ENCODE results near the gene SPP1. TPM values are rescaled to one million over a fixed set of nuclear protein-coding genes. Genes with fewer than 3 reads are reported as not detected.
A peak's percentile ranks its signal among the peaks of the same experiment; 100 is the strongest.

The SPP1 gene
- polyA plus RNA-seq, 1 donor (not counting 4 experiments of a cell fraction or from before 2014, with no cell fraction given), result 0.84 TPM

GRCh38 chr4:88005946-88006345 is 30.4 kb downstream of the SPP1 start:
- no peaks in the 10 kb centered on the region for H3K9me3 ChIP-seq (ENCODE audit: control insufficient read depth, low read depth, low read length)
- dilution Hi-C loops (cut with MboI; ENCODE audit: extremely low pct_ligation_motif_present, low sequenced_read_pairs), result no loop called here
- no peak for TF ChIP-seq CTCF (optimal IDR thresholded peaks at IDR 0.05 in 1 of 3, IDR thresholded peaks at IDR 0.05 in 1 of 3, conservative IDR thresholded peaks at IDR 0.05 in 1 of 3; ENCODE audit: extremely low read depth in 1 of 3, insufficient read depth in 2 of 3, low read length in 3 of 3)
- TF ChIP-seq EZH2 (IDR thresholded peaks at IDR 0.05; ENCODE audit: low read length), result no peak
- no peak overlapping the region for H2AFZ ChIP-seq (ENCODE audit: control insufficient read depth, low read length)
- peaks cover 30% of the 10 kb centered on the region for H3K79me2 ChIP-seq (ENCODE audit: control insufficient read depth, insufficient read depth, low read length)
- H3K4me3 ChIP-seq (ENCODE audit: control insufficient read depth in 2 of 3, extremely low read depth in 1 of 3, insufficient read depth in 2 of 3, low read depth in 1 of 3, low read length in 3 of 3), result no peak overlapping the region
- no peak overlapping the region for H3K9ac ChIP-seq (ENCODE audit: control insufficient read depth, extremely low read depth, insufficient read depth, low read length)
- H3K4me1 ChIP-seq (ENCODE audit: control insufficient read depth, extremely low read depth, insufficient read depth, low read length), result peaks cover 26% of the 10 kb centered on the region
- H4K20me1 ChIP-seq (ENCODE audit: control insufficient read depth, extremely low read depth, insufficient read depth, low read length), result peaks cover 2% of the 10 kb centered on the region
- H3K9me1 ChIP-seq (ENCODE audit: control insufficient read depth, extremely low read depth, insufficient read depth, low read length), result no peaks in the 10 kb centered on the region
- no peak overlapping the region for H3K4me2 ChIP-seq (ENCODE audit: control insufficient read depth, extremely low read depth, insufficient read depth, low read depth, low read length)
- H3K36me3 ChIP-seq (ENCODE audit: control insufficient read depth in 2 of 2, extremely low read depth in 1 of 2, insufficient read depth in 2 of 2, low read length in 2 of 2), result no peaks in the 10 kb centered on the region
- no peak overlapping the region for H3K27ac ChIP-seq (ENCODE audit: control insufficient read depth, insufficient read depth, low read length)
- FAIRE-seq (no peak), DNase-seq (ENCODE audit: low read depth, low spot score) (no peak)
- no peaks in the 10 kb centered on the region for H3K27me3 ChIP-seq (ENCODE audit: control insufficient read depth, extremely low read depth, insufficient read depth, low read length)

DNA sequence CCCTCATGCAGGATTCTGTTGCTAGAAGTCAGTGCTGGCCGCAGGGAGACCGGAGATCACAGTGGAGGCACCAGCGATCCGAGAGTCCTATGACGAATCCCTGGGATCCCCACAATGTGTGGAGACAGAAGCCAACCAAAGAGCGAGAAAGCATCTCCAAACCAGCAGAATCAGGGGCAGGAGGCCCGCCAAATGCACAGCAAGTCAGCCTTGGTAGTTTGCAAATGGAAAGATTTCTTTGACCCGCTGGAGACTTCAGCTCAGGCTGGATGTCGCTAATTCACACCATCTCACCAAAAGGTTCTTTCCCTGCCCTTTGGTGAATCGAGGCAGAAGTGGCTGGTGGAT is 31.4 kb downstream of the SPP1 start:
- peaks cover 27% of the 10 kb centered on the region for H3K4me1 ChIP-seq (ENCODE audit: control insufficient read depth, extremely low read depth, insufficient read depth, low read length)
- peak overlapping the region; percentile 32 to 56 (median 52) for H3K4me3 ChIP-seq (ENCODE audit: control insufficient read depth in 2 of 3, extremely low read depth in 1 of 3, insufficient read depth in 2 of 3, low read depth in 1 of 3, low read length in 3 of 3)
- dilution Hi-C loops (cut with MboI; ENCODE audit: extremely low pct_ligation_motif_present, low sequenced_read_pairs), result no loop called here
- H4K20me1 ChIP-seq (ENCODE audit: control insufficient read depth, extremely low read depth, insufficient read depth, low read length), result peaks cover 2% of the 10 kb centered on the region
- no peaks in the 10 kb centered on the region for H3K9me3 ChIP-seq (ENCODE audit: control insufficient read depth, low read depth, low read length)
- H2AFZ ChIP-seq (ENCODE audit: control insufficient read depth, low read length), result peak overlapping the region; percentile 39
- H3K27me3 ChIP-seq (ENCODE audit: control insufficient read depth, extremely low read depth, insufficient read depth, low read length), result no peaks in the 10 kb centered on the region
- peaks cover 37% of the 10 kb centered on the region for H3K79me2 ChIP-seq (ENCODE audit: control insufficient read depth, insufficient read depth, low read length)
- peak overlapping the region; percentile 68 for H3K4me2 ChIP-seq (ENCODE audit: control insufficient read depth, extremely low read depth, insufficient read depth, low read depth, low read length)
- no peaks in the 10 kb centered on the region for H3K9me1 ChIP-seq (ENCODE audit: control insufficient read depth, extremely low read depth, insufficient read depth, low read length)
- DNase-seq (ENCODE audit: low read depth, low spot score) (no peak), FAIRE-seq (no peak)
- TF ChIP-seq CTCF (optimal IDR thresholded peaks at IDR 0.05 in 1 of 3, IDR thresholded peaks at IDR 0.05 in 1 of 3, conservative IDR thresholded peaks at IDR 0.05 in 1 of 3; ENCODE audit: extremely low read depth in 1 of 3, insufficient read depth in 2 of 3, low read length in 3 of 3), result no peak
- TF ChIP-seq EZH2 (IDR thresholded peaks at IDR 0.05; ENCODE audit: low read length), result no peak
- H3K27ac ChIP-seq (ENCODE audit: control insufficient read depth, insufficient read depth, low read length), result no peak overlapping the region
- no peaks in the 10 kb centered on the region for H3K36me3 ChIP-seq (ENCODE audit: control insufficient read depth in 2 of 2, extremely low read depth in 1 of 2, insufficient read depth in 2 of 2, low read length in 2 of 2)
- peak overlapping the region; percentile 40 for H3K9ac ChIP-seq (ENCODE audit: control insufficient read depth, extremely low read depth, insufficient read depth, low read length)
